GM11168 (cell line): ENCODE results near the gene BLCAP.

Experiments used
- in situ Hi-C: fragments of 300-500 bp; cut with MboI; formaldehyde crosslinking; loops from one replicate; pipeline ENCODE4 v1.12.0; 2022; ENCODE audit warnings: low sequenced_read_pairs; ENCODE audit not compliant: unreplicated experiment

BLCAP gene

GRCh38 chr20:37533154-37533715, 5.6 kb upstream of the BLCAP start:
- in situ Hi-C loops = loop anchor here (10.0 kb wide), 1 partner anchor 338 kb away; no protein-coding TSS in a partner anchor

DNA sequence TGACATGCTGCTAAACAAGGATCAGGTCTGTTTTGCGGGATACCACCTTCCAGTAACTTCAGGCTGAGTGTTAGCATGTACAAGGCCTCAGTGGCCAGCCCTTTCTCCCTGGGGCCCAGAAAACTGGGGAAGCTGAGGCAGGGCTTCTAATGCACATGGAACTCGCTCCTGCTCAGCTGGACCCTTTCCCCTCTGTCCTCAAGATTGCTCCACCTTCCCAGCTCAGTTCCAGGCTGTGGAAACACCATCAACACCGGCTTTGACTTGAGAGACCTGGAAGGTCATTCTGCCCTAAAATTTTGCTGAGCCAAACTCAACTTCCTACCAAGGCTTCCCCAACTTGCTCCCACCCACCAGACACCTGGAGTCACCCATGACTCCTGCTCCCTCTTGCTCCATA, 4.2 kb upstream of the BLCAP start:
- in situ Hi-C loops = loop anchor here (10.0 kb wide), 1 partner anchor 337 kb away; no protein-coding TSS in a partner anchor

- in situ Hi-C loops = loop anchor here (10.0 kb wide), 1 partner anchor 336 kb away; no protein-coding TSS in a partner anchor
Observed at GRCh38 chr20:37530696-37531095, 3.0 kb upstream of the BLCAP start.

DNA sequence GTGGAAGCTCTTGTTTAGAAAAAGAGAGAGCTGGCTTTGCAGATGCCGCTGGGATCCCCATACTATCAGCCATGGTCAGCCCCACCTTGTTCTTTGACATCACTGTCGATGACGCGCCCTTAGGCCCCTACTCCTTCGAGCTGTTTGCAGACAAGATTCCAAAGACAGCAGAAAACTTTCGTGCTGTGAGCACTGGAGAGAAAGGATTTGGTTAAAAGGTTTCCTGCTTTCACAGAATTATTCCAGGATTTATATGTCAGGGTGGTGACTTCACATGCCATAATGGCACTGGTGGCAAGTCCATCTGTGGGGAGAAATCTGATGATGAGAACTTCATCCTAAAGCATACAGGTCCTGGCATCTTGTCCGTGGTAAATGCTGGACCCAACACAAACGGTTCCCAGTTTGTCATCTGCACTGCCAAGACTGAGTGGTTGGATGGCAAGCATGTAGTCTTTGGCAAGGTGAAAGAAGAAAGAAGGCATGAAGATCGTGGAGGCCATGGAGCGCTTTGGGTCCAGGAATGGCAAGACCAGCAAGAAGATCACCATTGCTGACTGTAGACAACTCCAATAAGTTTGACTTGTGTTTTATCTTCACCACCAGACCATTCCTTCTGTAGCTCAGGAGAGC, 2.4 kb upstream of the BLCAP start:
- in situ Hi-C loops = loop anchor here (10.0 kb wide), 2 partner anchors 125 to 335 kb away; no protein-coding TSS in a partner anchor

DNA sequence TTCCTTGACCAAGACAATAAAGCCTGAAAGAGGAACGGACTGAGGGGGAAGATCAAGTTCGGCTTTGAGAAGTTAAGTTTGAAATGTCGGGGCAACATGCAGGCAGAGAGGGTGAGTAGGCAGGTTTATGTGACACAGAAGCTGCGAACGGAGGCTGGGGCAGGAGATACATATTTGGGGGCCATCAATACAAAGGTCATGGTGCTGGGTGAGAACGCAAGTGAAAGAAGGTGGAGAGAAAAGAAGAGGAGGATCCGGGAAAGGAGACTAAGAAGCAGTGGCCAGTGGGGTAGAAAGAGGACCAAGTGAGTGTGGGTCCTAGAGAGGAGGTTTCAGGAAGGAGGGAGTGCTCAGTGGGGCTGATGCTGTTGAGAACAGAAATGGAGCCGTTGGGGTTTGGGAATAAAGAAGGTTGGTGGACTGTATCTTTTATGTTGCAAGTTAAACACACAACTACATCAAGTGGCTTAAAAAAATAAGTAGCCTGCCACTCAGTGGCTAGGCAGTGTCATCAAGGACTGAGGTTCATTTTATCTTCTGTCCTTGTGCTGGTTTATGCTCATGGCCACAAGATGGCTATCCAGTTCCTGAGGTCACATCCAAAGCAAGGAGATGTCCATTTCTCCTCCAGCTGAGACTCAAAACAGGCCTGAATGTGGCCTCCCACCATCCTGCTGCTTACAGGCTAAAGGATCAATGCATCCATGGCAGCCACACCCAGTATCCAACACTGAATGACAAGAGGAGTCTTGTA, 1.7 kb upstream of the BLCAP start:
- in situ Hi-C loops = loop anchor here (10.0 kb wide), 1 partner anchor 125 kb away; no protein-coding TSS in a partner anchor

DNA sequence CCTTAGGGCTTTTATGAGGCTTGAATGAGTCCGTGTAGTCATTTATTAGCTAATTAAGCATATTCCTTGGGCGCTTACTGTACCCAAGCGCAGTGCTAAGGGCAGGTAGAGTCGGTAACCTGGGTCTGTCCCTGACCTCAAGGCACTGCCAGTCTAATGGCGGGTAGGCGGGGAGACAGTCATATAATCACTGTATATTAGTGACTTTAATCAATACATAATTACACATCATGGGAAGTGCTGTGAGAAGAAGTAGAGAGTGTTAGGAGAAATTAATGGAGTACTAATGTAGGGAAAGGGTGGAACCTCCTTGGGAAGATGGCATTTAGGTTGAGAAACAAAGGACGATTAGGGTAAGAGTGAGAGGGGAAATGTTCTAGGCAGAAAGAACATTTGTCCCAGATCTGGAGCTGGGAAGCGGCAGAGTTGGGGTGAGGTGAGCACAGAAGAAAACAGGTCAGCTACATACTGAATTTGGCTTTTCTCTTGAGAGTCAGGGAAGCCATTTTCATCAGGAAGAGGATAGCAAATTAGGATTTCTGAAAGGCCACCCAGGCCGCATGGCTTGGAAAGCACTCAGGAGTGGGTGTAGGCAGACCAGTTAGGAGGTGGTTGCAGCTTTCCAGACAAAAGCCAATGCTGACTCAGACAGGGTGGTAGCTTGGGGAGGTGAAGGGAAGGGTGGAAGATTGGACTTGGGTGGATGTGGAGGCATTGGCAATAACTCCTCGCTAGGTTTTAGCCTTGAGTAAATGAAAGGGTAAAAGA, 954 bp upstream of the BLCAP start:
- in situ Hi-C loops = loop anchor here (10.0 kb wide), 1 partner anchor 124 kb away; no protein-coding TSS in a partner anchor

DNA sequence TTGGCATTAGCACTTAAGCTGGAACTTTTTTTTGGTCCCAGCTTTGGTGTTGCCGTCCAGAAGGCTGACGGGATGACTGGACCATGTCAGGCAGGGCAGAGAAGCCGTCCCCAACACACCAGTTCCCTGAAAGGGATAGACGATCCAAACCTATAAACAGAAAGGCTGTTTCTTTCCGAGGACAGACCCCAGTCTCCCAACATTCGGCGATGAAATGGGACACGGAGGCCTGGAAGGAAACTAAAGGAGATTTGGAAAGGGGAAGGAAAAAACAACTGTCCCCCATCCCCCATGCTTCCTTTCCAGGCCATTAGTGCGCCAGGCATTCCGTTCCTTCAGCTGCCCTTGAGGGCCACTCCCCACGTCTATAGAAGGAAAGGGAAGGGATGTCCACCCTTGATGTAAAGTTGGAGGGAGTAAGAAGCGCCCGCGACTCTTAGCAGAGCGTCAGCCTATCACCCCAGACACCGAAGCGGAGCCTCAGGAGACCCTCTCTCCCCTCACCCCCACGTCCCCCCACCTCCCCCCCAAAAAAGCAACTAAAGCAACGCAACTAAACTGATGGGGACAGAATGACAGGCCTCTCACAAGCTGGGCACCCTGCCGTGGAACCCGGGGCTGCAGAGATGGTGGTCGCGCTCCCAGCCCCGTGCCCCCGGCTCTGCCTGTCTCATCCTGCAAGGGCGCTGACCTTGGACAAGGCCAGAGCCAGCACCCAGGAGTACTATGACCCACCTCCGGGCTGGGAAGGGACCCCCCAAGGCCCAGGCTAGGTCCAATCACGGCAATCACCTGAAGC, 638 bp downstream of the BLCAP start:
- in situ Hi-C loops = loop anchor here (10.0 kb wide), 1 partner anchor 122 kb away; no protein-coding TSS in a partner anchor

DNA sequence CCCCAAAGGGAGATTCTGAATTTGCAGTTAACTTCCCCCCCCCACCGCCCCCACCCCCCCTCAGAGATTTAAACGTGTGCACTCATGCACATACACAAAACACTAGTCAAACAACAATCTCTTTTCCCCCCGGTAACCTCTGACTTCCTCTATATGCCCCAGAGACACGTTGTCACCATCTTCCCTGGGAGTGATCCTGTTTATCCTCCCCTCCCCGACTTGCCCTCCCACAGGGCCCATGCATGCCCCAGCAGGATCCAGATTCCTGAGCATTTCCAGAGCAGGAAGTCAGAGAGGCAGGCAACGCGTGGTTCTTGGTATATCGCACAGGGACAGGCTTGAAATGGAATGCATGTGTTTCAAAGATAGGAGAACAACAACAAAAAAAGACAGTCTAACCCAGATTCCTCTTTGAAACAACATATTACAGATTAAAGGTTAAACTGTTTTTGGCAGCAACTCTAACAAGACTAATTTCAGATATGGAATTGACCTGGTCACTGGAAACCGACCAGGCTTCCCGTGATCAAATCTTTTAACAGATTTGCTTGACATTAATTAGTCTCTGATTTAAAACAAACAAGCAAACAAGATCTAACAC, 1.3 kb downstream of the BLCAP start:
- in situ Hi-C loops = loop anchor here (10.0 kb wide), 1 partner anchor 122 kb away; no protein-coding TSS in a partner anchor

- in situ Hi-C loops = loop anchor here (10.0 kb wide), 1 partner anchor 121 kb away; no protein-coding TSS in a partner anchor
Observed at GRCh38 chr20:37525810-37526209, 1.9 kb downstream of the BLCAP start.

DNA sequence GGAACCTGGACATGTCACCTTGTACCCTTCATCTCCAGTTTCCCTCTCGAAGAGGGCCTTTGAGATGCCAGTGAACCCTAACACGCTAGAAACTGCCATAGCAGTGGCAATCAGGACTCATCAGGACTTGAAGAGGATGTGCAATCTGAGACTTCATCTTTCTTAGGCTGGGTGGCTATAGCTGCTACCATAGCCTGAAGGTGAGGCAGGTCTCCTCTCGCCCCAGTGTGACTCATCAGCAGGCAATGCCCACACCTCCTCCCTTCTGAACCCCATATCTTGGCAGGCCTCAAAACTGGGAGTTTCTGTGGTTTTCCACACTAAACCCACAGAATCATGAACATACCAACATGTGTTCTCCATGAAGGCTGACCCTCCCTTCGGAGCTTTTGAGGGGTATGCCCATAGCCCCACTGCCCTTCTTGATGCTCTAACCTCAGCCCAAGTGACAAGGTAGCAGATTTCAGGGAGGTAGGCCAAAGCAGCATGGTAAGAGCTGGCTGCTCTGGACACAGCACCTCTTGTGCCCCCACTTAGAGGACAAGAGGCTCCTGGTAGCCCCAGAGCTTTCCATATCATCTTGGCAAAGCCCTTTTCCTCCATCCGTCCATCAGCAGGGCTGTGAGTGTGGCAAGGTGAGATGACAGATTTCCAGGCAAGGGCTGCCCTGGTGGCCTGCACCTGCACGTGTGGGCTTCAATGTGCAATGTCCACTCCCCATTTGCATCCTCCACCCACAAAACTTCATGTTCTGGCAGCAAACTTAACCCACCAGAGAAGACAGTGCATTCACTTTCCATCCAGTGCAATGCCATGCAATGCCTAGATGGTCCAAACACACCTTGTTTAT, 2.6 kb downstream of the BLCAP start:
- in situ Hi-C loops = loop anchor here (10.0 kb wide), 1 partner anchor 120 kb away; no protein-coding TSS in a partner anchor

DNA sequence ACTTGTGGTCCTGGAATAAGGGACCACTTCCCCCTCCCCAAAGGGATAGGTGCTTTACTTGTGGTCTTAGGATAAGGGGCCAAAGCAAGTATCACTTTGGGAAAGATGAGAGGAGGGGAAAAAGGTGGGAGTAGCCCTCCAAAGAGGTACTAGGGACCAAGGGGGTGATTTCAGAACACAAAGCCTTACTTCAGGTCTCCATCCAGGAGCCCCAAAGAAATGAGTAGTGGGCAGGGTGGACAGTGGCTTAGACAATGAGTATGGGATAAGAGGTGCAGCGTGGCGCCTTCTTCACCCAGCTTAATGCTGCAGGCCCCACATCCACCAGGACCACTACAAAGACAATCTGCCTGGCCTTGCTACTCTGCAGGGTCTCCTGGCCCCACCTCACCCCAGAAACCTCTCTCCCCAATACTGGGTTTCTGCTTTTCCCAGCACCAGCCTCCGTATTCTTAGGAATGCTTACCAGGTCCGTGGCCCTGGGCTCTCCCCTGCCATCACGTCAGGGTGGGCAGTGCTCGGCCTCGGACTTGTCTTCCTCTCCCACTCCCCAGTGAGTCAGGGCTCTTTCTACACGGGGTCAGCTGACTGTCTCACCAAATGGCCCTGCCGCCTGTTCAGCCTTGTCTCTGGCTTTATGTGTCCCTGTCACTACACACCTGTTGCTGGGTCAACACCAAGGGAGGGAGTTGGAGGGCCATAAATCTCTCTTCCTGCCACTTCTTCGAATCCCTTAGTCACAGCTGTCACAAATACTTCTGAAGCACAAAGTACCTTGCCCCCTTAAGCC, 3.6 kb downstream of the BLCAP start:
- in situ Hi-C loops = loop anchor here (10.0 kb wide), 1 partner anchor 119 kb away; no protein-coding TSS in a partner anchor

DNA sequence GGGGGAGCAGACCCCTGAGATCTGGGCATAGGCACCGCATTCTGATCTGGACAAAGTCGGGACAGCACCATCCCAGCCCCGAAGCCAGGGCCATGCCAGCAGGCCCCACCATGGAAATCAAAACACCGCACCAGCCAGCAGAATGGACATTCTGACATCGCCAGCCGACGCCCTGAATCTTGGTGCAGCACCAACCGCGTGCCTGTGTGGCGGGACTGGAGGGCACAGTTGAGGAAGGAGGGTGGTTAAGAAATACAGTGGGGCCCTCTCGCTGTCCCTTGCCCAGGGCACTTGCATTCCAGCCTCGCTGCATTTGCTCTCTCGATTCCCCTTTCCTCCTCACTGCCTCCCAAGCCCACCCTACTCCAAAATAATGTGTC, 4.7 kb downstream of the BLCAP start:
- in situ Hi-C loops = loop anchor here (10.0 kb wide), 1 partner anchor 118 kb away; no protein-coding TSS in a partner anchor

- in situ Hi-C loops = loop anchor here (10.0 kb wide), 1 partner anchor 118 kb away; no protein-coding TSS in a partner anchor
Observed at GRCh38 chr20:37522260-37523011, 5.2 kb downstream of the BLCAP start.

DNA sequence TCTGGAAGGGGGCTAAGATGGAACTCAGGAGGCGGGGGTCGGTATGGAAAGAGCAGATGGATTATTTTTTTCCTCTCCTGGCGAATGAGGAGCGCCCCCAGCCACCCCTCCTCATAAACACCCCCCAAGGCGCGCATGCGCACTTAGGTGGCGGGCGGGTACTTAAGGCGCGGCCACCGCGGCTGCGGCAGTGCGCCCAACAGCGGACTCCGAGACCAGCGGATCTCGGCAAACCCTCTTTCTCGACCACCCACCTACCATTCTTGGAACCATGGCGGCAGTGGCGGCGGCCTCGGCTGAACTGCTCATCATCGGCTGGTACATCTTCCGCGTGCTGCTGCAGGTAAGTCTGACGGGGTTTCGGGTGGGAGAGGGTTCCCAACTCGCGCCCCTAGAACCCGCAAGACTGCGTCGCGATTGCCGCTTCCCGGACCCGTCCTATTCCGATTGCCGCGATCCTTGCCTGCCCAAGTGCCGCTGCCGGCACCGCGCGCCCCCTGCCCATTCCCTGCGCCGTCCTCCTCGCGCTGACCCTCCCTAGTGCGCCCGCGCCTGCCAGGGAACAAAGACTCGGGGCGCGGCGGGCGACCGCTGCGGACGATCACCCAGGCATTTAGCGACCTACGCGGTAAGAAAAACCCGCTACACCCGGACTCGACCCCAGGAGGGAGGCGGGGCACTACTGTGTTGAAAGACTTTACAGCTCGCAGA, 6.5 kb downstream of the BLCAP start, which contains the start of gene NNAT:
Gene NNAT (plus strand): TSS at position 190 of the 711 bp plus-strand sequence. CDS start 82 bp downstream, at position 272.
- in situ Hi-C loops = loop anchor here (10.0 kb wide), 1 partner anchor 116 kb away; no protein-coding TSS in a partner anchor

GRCh38 chr20:37520419-37520955, 7.2 kb downstream of the BLCAP start:
- in situ Hi-C loops = loop anchor here (10.0 kb wide), 1 partner anchor 116 kb away; no protein-coding TSS in a partner anchor
